ENCODE results near the gene OVOL1.
"Not testable (repeated sequence)": the region's sequence is repeated elsewhere in the genome, so short reads cannot be mapped to it uniquely, and the experiment has no call there.

OVOL1 gene

GRCh38 chr11:65786786-65787636 is at the start of gene OVOL1:
Gene OVOL1 (plus strand): TSS chr11:65787063. CDS start chr11:65787374, 311 bp downstream.
- DNase-seq (ENCODE audit: low read depth in 4 of 4, low spot score in 1 of 4) = no peak

- no peak for DNase-seq (ENCODE audit: low read depth in 4 of 4, low spot score in 1 of 4)
These were observed 47.8 kb upstream of the OVOL1 start for GRCh38 chr11:65739022-65739421.

- no peak for DNase-seq (ENCODE audit: low read depth in 4 of 4, low spot score in 1 of 4)
These were observed 45.7 kb upstream of the OVOL1 start for GRCh38 chr11:65741185-65741584.

GRCh38 chr11:65742353-65742752 is 44.5 kb upstream of the OVOL1 start:
- no peak for DNase-seq (ENCODE audit: low read depth in 4 of 4, low spot score in 1 of 4)

GRCh38 chr11:65743681-65744025 is 43.2 kb upstream of the OVOL1 start:
- no peak for DNase-seq (ENCODE audit: low read depth in 4 of 4, low spot score in 1 of 4)

GRCh38 chr11:65744026-65744698 is 42.7 kb upstream of the OVOL1 start:
- no peak for DNase-seq (ENCODE audit: low read depth in 4 of 4, low spot score in 1 of 4)

GRCh38 chr11:65744699-65745042 is 42.2 kb upstream of the OVOL1 start:
- DNase-seq (ENCODE audit: low read depth in 4 of 4, low spot score in 1 of 4) = no peak

GRCh38 chr11:65745049-65745448 is 41.8 kb upstream of the OVOL1 start:
- no peak for DNase-seq (ENCODE audit: low read depth in 4 of 4, low spot score in 1 of 4)

- DNase-seq (ENCODE audit: low read depth in 4 of 4, low spot score in 1 of 4) = not testable (repeated sequence)
These were observed 24.7 kb upstream of the OVOL1 start for GRCh38 chr11:65762169-65762568.

GRCh38 chr11:65762816-65763215 is 24.0 kb upstream of the OVOL1 start:
- DNase-seq (ENCODE audit: low read depth in 4 of 4, low spot score in 1 of 4) = not testable (repeated sequence)

GRCh38 chr11:65764434-65764833 is 22.4 kb upstream of the OVOL1 start:
- DNase-seq (ENCODE audit: low read depth in 4 of 4, low spot score in 1 of 4) = no peak

- no peak for DNase-seq (ENCODE audit: low read depth in 4 of 4, low spot score in 1 of 4)
These were observed 20.3 kb upstream of the OVOL1 start for GRCh38 chr11:65766535-65766934.

- DNase-seq (ENCODE audit: low read depth in 4 of 4, low spot score in 1 of 4) = no peak
These were observed 19.5 kb upstream of the OVOL1 start for GRCh38 chr11:65767406-65767805.

GRCh38 chr11:65767806-65768205 is 19.1 kb upstream of the OVOL1 start:
- not testable (repeated sequence) for DNase-seq (ENCODE audit: low read depth in 4 of 4, low spot score in 1 of 4)

- no peak for DNase-seq (ENCODE audit: low read depth in 4 of 4, low spot score in 1 of 4)
These were observed 15.8 kb upstream of the OVOL1 start for GRCh38 chr11:65770951-65771567.

GRCh38 chr11:65771589-65772112 is 15.2 kb upstream of the OVOL1 start:
- no peak for DNase-seq (ENCODE audit: low read depth in 4 of 4, low spot score in 1 of 4)

- DNase-seq (ENCODE audit: low read depth in 4 of 4, low spot score in 1 of 4) = no peak
These were observed 13.0 kb upstream of the OVOL1 start for GRCh38 chr11:65773784-65774411.

- no peak for DNase-seq (ENCODE audit: low read depth in 4 of 4, low spot score in 1 of 4)
These were observed 12.1 kb upstream of the OVOL1 start for GRCh38 chr11:65774525-65775306.

- no peak for DNase-seq (ENCODE audit: low read depth in 4 of 4, low spot score in 1 of 4)
These were observed 10.7 kb upstream of the OVOL1 start for GRCh38 chr11:65776196-65776595.

- DNase-seq (ENCODE audit: low read depth in 4 of 4, low spot score in 1 of 4) = no peak
These were observed 10.1 kb upstream of the OVOL1 start for GRCh38 chr11:65776710-65777141.

- DNase-seq (ENCODE audit: low read depth in 4 of 4, low spot score in 1 of 4) = no peak
These were observed 9.6 kb upstream of the OVOL1 start for GRCh38 chr11:65777241-65777640.

All from stimulated activated CD4-positive, alpha-beta T cell treated with anti-CD3 and anti-CD28 coated beads, Interleukin-1b, Interleukin-23, amount 100 ng/mL, for 24 hours (primary cell).